Right atrium auricular region (tissue), 2 donors: ENCODE measurements around the gene ETS1. TPM values are rescaled to one million over a fixed set of nuclear protein-coding genes. Genes with fewer than 3 reads are reported as not detected.

ENCODE experiments used
- DNase-seq: peaks from one replicate; pipeline ENCODE4 v3.0.0-alpha.2; 2019; ENCODE audit warnings: low spot score
- H3K27ac ChIP-seq, 2 donors: fragments of 200-600 bp; sonication (generic); 1 replicate in 1 of 2; 2 replicates in 1 of 2; pipeline ENCODE4 v1.5.1; 2016 to 2019
- H3K27me3 ChIP-seq, 2 donors: fragments of 200-600 bp; sonication (generic); one replicate each; pipeline versions ENCODE4 v1.5.1 to v1.6.0; 2017 to 2019
- H3K36me3 ChIP-seq: fragments of 200-600 bp; sonication (generic); one replicate; pipeline ENCODE4 v1.5.1; 2016
- H3K4me1 ChIP-seq, 2 donors: fragments of 200-600 bp; sonication (generic); one replicate each; pipeline versions ENCODE4 v1.5.1 to v1.6.0; 2017 to 2019
- H3K4me3 ChIP-seq, 2 donors: fragments of 200-600 bp; sonication (generic); 1 replicate in 1 of 2; 2 replicates in 1 of 2; pipeline ENCODE4 v1.5.1; 2017 to 2019; ENCODE audit warnings: mild to moderate bottlenecking in 1 of 2, moderate library complexity in 1 of 2
- H3K9me3 ChIP-seq, 2 donors: fragments of 200-600 bp; sonication (generic); one replicate each; pipeline ENCODE4 v1.5.1; 2019
- total RNA-seq, 2 donors: library from RNA; depleted of rRNA; stranded (reverse); fragments of >200 nt; gene quantifications; one replicate each; pipeline ENCODE4 v1.1.0, GENCODE V29; 2016
- TF ChIP-seq, protein P1 (sequence below), 2 donors: fragments of 200-600 bp; sonication (generic); IDR thresholded peaks; one replicate each; pipeline ENCODE4 v1.5.1; 2019; ENCODE audit warnings: antibody characterized with exemption in 2 of 2

ETS1 gene
- total RNA-seq, 2 donors from 2014 or later: 37.9 to 46.6 TPM

DNA sequence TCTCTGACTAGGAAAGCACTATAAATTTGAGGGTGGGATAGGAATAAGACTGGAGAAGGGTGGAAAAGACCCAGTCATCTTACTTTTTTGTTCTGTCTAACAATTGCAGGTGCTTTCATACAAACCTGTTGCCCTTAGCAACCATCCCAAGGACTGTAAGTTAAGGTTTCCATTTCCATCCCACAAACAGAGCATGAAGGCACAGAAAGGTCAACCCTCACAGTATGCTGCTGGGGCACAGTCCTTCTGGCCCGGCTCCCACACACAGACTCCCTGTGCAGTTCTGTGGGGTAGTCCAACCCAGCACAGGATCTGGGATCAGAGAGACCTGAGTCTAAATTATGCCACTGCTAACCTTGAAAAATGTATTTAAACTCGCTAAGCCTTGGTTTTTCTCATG lies 38.4 kb upstream of the ETS1 start:
- H3K27me3 ChIP-seq: no peaks in the 10 kb centered on the region
- H3K4me3 ChIP-seq: no peak overlapping the region
- no peak overlapping the region for H3K27ac ChIP-seq
- no peak for DNase-seq
- no peaks in the 10 kb centered on the region for H3K9me3 ChIP-seq
- TF ChIP-seq, protein P1, sequence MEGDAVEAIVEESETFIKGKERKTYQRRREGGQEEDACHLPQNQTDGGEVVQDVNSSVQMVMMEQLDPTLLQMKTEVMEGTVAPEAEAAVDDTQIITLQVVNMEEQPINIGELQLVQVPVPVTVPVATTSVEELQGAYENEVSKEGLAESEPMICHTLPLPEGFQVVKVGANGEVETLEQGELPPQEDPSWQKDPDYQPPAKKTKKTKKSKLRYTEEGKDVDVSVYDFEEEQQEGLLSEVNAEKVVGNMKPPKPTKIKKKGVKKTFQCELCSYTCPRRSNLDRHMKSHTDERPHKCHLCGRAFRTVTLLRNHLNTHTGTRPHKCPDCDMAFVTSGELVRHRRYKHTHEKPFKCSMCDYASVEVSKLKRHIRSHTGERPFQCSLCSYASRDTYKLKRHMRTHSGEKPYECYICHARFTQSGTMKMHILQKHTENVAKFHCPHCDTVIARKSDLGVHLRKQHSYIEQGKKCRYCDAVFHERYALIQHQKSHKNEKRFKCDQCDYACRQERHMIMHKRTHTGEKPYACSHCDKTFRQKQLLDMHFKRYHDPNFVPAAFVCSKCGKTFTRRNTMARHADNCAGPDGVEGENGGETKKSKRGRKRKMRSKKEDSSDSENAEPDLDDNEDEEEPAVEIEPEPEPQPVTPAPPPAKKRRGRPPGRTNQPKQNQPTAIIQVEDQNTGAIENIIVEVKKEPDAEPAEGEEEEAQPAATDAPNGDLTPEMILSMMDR (IDR thresholded peaks at IDR 0.05): no peak
- no peaks in the 10 kb centered on the region for H3K36me3 ChIP-seq
- no peaks in the 10 kb centered on the region for H3K4me1 ChIP-seq

DNA sequence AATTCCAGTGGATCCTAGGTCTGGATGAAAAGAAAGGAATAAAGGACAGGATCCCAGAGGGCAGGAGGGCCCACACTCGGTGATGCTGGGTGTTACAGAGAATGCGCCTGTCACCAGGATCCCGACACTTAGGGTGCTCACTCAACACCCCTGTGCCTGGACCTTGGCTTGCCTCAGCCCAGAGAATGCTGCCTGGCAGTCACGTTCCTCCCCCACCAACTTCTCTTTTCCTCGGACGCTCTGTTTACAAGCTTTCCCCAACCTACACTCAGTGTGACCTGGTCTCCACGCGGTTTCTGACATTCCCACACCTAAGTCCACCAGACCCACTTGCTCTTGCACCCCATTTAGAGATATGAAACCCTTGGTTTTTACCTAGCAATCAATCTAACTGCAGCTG lies 38.0 kb upstream of the ETS1 start:
- H3K27ac ChIP-seq: no peak overlapping the region

DNA sequence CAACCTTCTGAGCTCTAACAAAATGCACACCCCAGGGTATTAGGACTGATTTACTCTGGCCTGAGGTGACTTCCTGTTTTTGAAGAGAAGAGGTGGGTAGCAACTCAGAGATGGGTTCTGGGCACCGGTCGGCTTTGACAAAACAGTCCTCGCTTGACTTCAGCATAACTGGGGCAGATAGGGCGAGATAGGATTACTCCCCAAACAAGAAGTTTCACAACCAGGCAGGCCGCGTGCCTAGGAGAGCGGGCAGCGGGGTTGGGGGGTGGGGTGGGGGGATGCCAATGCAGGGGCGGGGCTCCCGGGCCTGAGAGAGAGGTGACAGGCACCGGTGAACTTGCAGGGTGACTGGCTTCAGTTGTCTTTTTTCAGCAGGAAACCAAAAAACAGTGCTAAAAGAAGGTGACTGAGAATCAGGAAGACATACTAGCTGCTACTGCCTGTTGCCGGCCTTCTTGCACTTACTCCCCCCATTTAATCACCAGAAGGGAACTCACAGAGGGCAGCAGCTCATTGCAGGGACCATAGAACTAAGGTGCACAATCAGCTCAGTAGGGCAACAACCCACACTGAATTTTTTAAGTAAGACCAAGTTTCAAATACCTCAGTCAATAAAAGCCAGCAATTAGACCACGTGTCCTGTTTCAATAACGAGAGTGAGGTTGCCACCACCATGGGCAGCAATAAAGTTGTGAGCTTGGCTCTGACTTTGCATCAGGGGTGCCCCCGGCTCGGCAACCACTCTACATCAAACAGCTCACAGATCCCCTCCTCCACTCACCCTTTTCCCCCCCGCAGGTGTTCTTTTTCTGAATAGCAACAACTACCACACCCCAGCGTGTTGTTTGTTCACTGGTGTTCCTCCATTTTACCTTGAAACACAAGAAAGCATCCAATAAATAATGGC lies 37.2 kb upstream of the ETS1 start:
- no peak overlapping the region for H3K27ac ChIP-seq
- no peak for DNase-seq
- H3K4me3 ChIP-seq: no peak overlapping the region
- no peaks in the 10 kb centered on the region for H3K27me3 ChIP-seq
- TF ChIP-seq, protein P1 (IDR thresholded peaks at IDR 0.05): no peak
- H3K9me3 ChIP-seq: no peaks in the 10 kb centered on the region
- H3K4me1 ChIP-seq: no peaks in the 10 kb centered on the region
- H3K36me3 ChIP-seq: no peaks in the 10 kb centered on the region

More for the DNA sequence above, 38.0 kb upstream of the ETS1 start:
- Histone ChIP-seq H3K4me3 (no peak overlapping the region), H3K4me1 (no peaks in the 10 kb centered on the region), H3K27me3 (no peaks in the 10 kb centered on the region), H3K36me3 (no peaks in the 10 kb centered on the region), H3K9me3 (no peaks in the 10 kb centered on the region)
- TF ChIP-seq, protein P1 (IDR thresholded peaks at IDR 0.05): no peak
- peak; percentile 58 for DNase-seq

DNA sequence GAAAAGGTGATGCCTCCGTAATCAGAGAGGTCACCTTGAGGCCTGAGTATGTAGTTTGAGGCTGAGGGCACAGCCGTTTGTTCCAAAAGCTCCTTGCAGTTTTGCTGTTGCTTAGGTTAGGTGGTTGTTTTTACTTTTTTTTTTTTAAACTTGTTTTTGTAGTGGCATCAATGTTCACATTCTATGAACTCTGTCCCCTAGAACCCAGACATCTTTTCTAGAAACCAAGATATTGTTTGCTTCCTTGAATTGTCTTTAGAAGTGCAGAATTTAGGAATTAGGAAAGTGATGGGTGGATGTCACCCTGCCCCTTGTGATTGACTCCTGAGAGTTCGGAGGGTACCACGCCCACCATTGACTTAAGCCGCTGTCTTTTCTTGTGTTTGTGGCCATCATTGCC lies 35.7 kb upstream of the ETS1 start:
- H3K4me3 ChIP-seq: no peak overlapping the region

DNA sequence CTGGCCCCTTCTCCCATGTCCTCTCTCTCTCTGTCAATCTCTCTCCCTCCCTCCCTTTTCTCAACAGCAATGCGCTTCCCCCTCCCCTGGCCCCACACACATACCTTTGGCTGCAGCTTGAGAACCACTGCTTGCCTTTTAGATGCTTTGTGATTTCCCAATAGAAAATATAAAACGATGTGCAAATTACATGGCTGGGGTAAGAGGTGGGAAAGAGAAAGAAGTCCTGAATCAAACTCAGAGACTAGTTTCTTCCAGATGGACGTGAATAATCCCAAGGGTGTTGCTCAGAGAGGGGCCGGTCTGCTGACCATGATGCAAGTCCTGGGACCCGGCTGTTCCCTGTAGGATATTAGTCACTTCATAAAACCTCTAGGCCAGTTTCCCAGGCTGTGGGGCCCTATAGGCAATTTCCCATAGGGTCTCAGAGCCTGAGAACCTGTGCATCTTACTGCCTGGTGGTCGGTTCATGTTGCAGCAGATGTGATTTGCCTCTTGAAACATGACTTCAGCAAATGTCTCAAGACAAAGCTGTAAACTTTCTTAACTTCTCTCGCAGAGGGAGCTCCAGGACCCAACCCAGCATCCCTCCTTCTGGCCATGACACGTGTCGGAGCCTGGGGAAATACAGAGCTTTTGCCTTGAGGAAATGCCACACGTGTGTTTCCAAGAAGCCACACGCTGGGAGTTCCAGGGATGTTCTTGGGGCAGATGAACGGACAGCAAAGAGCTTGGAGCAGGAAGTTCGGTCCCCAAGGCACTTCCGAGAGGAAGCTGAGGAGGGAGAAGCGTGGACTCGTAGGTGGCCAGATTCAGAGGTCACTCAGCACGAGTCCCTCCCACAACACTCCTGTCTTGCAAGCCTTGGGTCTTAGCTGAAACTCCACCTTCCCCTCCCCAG lies 34.5 kb upstream of the ETS1 start:
- no peak overlapping the region for H3K4me3 ChIP-seq
- H3K27ac ChIP-seq: peak overlapping the region in 1 of 2 donors; percentile 11
- no peaks in the 10 kb centered on the region for H3K9me3 ChIP-seq
- no peaks in the 10 kb centered on the region for H3K36me3 ChIP-seq
- TF ChIP-seq, protein P1 (IDR thresholded peaks at IDR 0.05): no peak
- no peaks in the 10 kb centered on the region for H3K4me1 ChIP-seq
- H3K27me3 ChIP-seq: no peaks in the 10 kb centered on the region
- peak; percentile 59 for DNase-seq

More for the DNA sequence above, 35.7 kb upstream of the ETS1 start:
- TF ChIP-seq, protein P1 (IDR thresholded peaks at IDR 0.05): no peak
- no peak for DNase-seq
- no peaks in the 10 kb centered on the region for H3K9me3 ChIP-seq
- no peaks in the 10 kb centered on the region for H3K4me1 ChIP-seq
- H3K36me3 ChIP-seq: no peaks in the 10 kb centered on the region
- H3K27ac ChIP-seq: no peak overlapping the region
- H3K27me3 ChIP-seq: no peaks in the 10 kb centered on the region
